Islet of Langerhans (tissue), 1 donor: ENCODE results near the gene FTL.

Source experiments
- FAIRE-seq: peaks from one replicate; lab custom pipeline; 2011; peaks lifted over from hg19 to GRCh38; lab: Jason Lieb, UNC

The FTL gene

DNA sequence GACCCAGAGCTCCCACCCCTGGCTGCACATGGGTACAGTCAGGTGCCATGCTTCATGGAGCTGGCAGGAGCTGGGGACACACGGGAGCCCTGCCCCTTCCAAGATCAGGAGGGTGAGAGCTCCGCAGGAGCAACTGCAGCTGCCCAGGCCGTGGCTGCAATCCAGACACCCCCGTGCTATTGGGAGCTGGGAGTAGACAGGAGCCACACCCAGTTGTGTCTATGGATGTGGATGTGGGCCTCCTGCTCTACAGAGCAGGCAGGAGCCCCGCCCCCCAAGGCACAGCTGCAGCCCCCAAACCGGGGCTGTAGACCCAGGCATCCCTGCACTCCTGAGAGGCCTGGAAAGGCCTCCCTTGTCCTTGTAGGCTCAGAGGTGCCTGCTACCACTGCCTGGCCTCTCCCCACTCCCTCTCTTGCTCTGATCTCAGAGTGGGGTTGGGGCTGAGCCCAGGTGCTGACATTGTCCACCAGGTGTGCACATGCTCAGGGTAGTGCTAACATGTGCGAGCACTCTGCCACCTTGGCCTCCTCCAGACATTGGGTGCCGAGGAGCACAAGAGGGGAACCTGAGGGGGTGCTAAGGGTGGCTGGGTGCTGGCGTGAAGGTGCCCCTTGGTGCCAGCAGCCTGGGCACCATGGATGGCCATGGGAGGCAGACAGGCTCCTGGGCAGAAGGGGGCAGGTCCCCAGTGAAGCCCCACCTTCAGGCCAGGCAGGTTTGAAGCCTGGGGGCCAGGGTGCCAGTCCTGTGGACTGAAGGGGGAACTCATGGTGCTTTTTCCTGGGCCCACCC, 18.4 kb upstream of the FTL start:
- FAIRE-seq, result no peak

- no peak for FAIRE-seq
Measured at GRCh38 chr19:48947258-48947542, 17.9 kb upstream of the FTL start.

GRCh38 chr19:48950159-48950558, 14.9 kb upstream of the FTL start:
- no peak for FAIRE-seq

DNA sequence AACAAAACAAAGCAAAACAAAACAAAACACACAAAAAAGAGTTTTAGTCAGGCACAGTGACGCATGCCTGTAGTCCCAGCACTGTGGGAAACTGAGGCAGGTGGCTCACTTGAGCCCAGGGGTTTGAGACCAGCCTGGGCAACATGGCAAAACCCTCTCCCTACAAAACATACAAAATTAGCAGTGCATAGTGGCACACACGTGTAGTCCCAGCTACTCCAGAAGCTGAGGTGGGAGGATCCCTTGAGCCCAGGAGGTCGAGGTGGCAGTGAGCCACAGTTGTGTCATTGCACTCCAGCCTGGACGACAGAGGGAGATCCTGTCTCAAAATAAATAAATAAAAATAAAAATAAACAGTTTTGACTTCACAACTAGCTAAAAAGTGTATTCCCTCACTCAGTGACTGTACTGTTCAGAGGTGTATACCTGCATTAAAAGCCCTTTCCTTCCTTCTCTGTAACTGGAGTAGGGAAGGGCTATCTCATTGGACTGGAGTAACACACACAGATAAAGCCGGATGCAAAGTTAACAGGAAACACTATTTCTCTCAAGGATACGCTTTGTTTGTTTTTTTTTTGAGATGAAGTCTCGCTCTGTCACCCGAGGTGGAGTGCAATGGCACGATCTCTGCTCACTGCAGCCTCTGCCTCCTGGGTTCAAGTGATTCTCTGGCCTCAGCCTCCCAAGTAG, 14.1 kb upstream of the FTL start:
- no peak for FAIRE-seq

DNA sequence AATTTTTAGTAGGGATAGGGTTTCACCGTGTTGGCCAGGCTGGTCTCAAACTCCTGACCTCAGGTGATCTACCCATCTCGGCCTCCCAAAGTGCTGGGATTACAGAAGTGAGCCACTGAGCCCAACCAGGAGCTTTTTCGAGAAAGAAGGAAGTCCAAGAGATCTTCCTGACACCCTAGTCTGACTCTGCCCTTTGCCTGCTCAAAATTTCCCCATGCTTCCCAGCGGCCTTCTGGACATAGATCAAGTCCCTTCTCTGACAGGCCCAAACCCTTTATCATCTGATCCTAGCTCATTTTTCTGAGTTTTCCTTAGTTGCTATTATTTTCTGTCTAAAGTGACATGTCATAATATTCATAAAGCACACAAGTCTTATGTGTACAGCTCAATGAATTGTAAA, 12.0 kb upstream of the FTL start:
- no peak for FAIRE-seq

DNA sequence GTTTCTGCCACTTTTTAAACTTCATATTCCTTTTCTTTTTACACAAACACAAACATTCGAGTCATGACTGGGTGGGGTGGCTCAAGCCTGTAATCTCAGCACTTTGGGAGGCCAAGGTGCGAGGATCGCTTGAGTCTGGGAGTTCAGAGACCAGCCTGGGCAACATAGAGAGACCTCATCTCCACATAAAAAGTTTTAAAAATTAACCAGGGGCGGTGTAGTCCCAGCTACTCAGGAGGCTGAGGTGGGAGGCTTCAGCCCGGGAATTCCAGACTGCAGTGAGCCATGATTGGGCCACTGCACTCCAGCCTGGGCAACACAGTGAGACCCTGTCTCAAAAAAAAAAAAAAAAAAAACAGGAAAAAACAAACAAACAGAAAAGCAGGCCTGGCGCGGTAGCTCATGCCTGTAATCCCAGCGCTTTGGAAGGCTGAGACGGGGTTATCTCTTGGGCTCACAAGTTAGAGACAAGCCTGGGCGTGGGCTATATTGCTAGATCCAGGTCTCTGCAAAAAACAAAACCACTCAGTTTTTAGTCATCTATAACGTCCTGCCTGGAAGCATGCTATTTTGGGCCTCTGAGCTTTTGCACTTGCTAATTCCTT, 11.0 kb upstream of the FTL start:
- FAIRE-seq, result no peak

DNA sequence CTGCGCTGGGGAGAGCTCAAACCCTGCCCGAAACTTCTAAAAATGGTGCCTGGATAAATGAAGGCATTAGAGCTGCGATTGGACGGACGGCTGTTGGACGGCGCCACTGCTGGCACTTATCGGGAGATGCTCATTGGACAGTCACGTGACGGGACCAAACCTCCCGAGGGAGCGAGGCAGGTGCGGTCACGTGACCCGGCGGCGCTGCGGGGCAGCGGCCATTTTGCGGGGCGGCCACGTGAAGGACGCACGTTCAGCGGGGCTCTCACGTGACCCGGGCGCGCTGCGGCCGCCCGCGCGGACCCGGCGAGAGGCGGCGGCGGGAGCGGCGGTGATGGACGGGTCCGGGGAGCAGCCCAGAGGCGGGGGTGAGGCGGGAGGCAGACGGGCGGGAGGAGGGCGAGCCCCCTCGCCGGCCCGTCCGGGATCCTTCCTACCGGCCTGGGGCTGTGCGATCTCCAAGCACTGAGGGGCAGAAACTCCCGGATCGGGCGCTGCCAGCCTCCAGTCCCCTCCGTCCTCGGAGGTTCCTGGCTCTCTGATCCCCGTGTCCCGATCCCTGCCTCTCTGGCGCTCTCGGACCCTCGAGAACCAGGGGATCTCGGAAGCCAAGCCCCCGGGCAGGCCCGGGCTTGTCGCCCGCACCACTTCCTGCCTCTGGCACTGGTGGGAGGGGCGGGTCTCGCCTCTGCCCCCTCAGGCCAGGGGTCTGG, 10.4 kb upstream of the FTL start, which contains the start of gene BAX:
Gene BAX, plus strand, starts transcription at position 281 of the 713 bp plus-strand sequence. Its CDS starts 54 bp downstream, at position 335.
- no peak for FAIRE-seq

- no peak for FAIRE-seq
Measured at GRCh38 chr19:48955308-48955958, 9.7 kb upstream of the FTL start.

DNA sequence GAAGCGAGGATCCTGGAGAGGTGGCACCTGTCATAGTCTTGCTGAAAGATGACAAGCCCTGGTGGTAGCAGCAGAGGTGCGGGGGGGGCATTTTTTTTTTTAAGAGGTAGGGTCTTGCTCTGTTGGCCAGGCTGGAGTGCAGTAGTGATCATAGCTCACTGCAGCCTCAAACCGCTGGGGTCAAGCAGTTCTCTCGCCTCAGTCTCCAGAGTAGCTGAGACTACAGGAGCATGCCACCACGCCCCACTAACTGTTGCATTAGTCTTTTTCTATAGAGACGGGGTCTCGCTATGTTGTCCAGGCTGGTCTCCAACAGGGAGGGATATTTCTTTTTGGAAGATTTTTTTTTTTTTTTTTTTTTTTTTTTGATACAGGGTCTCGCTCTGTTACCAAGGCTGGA, 7.1 kb upstream of the FTL start:
- no peak for FAIRE-seq

- FAIRE-seq, result no peak
Measured at GRCh38 chr19:48959341-48960239, 5.5 kb upstream of the FTL start.

DNA sequence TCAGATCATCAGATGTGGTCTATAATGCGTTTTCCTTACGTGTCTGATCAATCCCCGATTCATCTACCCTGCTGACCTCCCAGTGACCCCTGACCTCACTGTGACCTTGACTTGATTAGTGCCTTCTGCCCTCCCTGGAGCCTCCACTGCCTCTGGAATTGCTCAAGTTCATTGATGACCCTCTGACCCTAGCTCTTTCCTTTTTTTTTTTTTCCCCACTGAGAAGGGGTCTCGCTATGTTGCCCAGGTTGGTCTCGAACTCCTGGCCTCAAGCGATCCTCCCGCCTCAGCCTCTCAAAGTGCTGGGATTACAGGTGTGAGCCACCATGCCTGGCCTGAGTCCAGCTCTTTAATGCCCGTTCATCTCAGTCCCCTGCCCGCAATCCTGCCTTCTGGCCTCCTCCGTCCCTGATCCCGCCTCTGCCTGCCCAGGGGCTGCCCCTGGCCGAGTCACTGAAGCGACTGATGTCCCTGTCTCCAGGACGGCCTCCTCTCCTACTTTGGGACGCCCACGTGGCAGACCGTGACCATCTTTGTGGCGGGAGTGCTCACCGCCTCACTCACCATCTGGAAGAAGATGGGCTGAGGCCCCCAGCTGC, 4.0 kb upstream of the FTL start:
- no peak for FAIRE-seq

DNA sequence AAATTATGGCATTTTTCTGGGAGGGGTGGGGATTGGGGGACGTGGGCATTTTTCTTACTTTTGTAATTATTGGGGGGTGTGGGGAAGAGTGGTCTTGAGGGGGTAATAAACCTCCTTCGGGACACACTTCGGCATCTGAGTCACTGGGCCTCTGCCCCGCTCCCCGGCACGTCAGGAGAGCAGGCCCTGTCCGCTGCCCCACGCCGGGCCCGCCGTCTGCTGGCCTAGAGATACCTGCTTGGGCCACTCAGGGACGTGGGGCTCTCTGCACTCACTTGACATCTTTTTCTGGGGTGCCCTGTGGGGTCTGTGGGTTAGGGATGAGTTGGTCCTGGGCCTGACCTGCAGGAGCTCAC, 3.5 kb upstream of the FTL start:
- no peak for FAIRE-seq

DNA sequence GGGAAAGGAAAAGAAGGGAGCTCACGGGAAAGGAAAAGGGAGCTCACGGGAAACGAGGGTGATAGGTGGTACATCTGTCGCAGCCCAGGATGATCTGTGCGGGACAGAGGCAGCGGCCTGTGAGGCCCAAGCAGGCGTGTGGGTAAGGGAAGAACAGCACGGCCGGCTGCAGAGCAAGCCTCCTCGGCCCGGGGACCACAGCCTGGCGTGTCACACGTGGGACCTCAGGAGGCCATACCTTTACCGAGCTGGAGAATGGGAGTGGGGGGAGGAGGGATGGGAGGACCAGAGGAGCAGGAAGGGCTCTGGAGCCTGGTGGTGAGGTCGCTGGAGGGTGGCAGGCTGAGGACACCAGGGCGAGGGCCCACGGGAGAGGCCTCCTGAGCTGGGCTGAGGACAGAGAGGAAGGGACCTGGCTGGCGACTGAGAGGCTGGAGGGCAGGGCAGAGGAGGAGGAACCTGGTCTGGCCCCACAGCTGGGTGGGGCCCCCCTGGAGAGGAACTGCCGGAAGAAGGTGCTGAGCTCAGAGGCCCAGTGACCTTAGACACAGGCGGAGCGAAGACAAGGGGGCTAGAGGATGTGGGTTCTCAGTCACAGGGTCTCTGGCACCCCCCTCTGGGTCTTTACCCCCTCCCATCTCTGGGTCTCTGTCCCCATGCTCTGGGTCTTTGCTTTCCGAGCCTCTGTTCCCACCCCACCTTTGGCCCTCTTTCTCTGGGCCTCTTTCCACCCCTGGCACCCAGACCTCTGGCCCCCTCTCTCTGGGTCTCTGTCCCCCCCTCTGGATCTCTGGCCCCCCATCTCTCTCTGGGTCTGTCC, 2.9 kb upstream of the FTL start:
- FAIRE-seq, result no peak

DNA sequence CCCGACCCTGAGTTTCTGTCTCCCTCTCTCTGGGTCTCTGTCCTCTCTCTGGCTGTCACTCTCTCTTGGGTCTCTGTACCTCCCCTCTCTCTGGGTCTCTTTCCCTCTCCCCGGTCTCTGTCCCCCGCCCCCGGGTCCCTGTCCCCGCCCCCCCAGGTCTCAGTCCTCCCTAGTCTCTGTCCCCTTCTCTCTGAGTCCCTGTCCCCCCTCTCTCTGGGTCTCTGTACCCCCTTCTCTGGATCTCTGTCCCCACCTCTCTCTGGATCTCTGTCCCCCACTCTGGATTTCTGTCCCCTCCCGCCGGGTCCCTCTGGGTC, 2.3 kb upstream of the FTL start:
- FAIRE-seq, result no peak

- FAIRE-seq, result no peak
Measured at GRCh38 chr19:48963371-48964204, 1.5 kb upstream of the FTL start.

GRCh38 chr19:48964205-48965039, 687 bp upstream of the FTL start:
- FAIRE-seq, result no peak

DNA sequence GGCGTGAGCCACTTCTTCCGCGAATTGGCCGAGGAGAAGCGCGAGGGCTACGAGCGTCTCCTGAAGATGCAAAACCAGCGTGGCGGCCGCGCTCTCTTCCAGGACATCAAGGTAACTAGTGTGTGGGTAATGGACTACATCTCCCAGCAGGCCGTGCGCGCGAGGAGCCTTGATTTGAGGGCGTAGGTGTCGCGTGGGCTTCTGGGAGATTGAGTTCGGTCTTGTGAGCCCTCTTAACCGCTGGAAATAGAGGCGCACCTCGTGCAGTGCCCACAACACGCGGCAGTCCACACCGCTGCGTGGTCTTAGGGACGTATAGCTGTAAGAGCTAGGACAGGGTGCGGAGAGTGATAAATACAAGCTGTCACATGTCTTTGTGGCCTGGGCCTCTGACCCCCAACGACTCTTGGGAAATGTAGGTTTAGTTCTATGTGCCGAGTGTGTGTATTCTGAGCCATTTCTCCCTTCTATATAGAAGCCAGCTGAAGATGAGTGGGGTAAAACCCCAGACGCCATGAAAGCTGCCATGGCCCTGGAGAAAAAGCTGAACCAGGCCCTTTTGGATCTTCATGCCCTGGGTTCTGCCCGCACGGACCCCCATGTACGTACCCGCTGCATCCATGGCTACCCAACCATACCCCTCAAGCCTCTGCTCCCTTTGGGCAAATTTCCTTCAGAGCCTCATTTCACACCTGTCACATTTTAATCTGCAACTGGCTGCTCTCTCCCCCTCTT, 864 bp downstream of the FTL start:
- no peak for FAIRE-seq
